Measurements from ENCODE around the gene TESMIN.

- no peak for TF ChIP-seq POLR2A (IDR thresholded peaks at IDR 0.05)
- no peak for TF ChIP-seq CTCF (IDR thresholded peaks at IDR 0.05)
Measured at GRCh38 chr11:68659158-68659921, 92.0 kb downstream of the TESMIN start.
